Measurements from ENCODE around the gene NRIP2.

DNA sequence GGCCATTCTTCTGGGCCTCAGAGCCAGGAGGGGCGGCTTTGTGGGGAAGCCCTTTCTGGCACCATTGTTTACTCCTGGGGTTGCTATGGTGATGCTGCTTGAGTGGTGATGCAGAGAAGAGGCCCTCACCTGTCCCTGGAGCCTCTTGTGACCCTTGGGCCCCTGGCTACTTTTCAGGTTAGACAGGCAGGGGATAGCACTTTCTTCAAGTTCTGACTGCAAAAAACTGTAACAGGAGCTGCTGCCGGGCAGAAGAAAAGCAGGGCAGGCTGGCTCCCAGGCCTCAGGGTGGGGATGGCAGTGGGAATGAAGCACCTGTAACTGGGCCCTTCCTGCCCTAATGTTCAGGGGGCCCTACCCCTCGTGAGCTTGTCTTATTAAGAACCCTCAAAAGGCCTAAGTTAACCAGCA is 22.2 kb upstream of the NRIP2 start, which contains the start of gene TEX52:
- TF ChIP-seq, protein P1, sequence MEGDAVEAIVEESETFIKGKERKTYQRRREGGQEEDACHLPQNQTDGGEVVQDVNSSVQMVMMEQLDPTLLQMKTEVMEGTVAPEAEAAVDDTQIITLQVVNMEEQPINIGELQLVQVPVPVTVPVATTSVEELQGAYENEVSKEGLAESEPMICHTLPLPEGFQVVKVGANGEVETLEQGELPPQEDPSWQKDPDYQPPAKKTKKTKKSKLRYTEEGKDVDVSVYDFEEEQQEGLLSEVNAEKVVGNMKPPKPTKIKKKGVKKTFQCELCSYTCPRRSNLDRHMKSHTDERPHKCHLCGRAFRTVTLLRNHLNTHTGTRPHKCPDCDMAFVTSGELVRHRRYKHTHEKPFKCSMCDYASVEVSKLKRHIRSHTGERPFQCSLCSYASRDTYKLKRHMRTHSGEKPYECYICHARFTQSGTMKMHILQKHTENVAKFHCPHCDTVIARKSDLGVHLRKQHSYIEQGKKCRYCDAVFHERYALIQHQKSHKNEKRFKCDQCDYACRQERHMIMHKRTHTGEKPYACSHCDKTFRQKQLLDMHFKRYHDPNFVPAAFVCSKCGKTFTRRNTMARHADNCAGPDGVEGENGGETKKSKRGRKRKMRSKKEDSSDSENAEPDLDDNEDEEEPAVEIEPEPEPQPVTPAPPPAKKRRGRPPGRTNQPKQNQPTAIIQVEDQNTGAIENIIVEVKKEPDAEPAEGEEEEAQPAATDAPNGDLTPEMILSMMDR (IDR thresholded peaks at IDR 0.05): no peak
- TF ChIP-seq POLR2A (IDR thresholded peaks at IDR 0.05): no peak

All from tibial nerve (tissue), 3 donors.